K562 (cell line): Measurements from ENCODE around the gene ELOF1. TPM values are rescaled to one million over a fixed set of nuclear protein-coding genes. Genes with fewer than 3 reads are reported as not detected.
A peak's percentile ranks its signal among the peaks of the same experiment; 100 is the strongest.

Source experiments
- ATAC-seq: fragments of 200-7000 bp; cut with Tn5 transposase; 3 replicates; pipeline ENCODE4 v1.9.1; 2020; ENCODE audit warnings: moderate library complexity
- BruUV-seq: library from RNA; stranded (reverse); fragments of 400-500 nt; replicated peaks from 2 replicates; lab custom pipeline; 2021; lab: Mats Ljungman, UMichigan
- CTCF ChIA-PET: fragments of 300-600 bp; formaldehyde crosslinking; extraction: SDS; loops from one replicate; lab custom pipeline; 2021; ENCODE audit warnings: low intra/inter-chr PET ratio; lab: Yijun Ruan, JAX
- POLR2A ChIA-PET: fragments of 300-600, 350-650 bp; sonication (Branson Sonifier 250); formaldehyde crosslinking; extraction: SDS; loops from one replicate; lab custom pipeline; 2021; ENCODE audit warnings: antibody characterized with exemption, inconsistent platforms; lab: Yijun Ruan, JAX
- DNase-seq, 4 experiments: peaks; one replicate each; pipeline versions ENCODE4 v3.0.0 to v3.0.0-alpha.2; 2011 to 2018; ENCODE audit warnings: low spot score in 3 of 4, mixed read lengths in 3 of 4; ENCODE audit errors: extremely low read depth in 1 of 4
- FAIRE-seq: peaks from 2 replicates; lab custom pipeline; 2011; peaks lifted over from hg19 to GRCh38; lab: Jason Lieb, UNC
- H2AFZ ChIP-seq: 2 replicates; pipeline ENCODE4 v1.6.0; 2011; ENCODE audit warnings: low read depth, low read length, control low read depth, inconsistent platforms
- H3K27ac ChIP-seq: fragments of 200-600 bp; 3 replicates; pipeline ENCODE4 v1.8.0; 2011; ENCODE audit warnings: low read depth, mild to moderate bottlenecking, control low read depth, inconsistent platforms, low read length, moderate library complexity, mixed read lengths; ENCODE audit errors: extremely low read depth
- H3K27me3 ChIP-seq, 2 experiments: fragments of 300-600 bp in 1 of 2; 2 replicates in 1 of 2; 3 replicates in 1 of 2; pipeline versions ENCODE4 v1.6.0 to v1.8.0; 2011; ENCODE audit warnings: inconsistent platforms in 2 of 2, low read length in 2 of 2, mild to moderate bottlenecking in 1 of 2, mixed read lengths in 1 of 2, moderate library complexity in 1 of 2; ENCODE audit not compliant: control insufficient read depth in 2 of 2, insufficient read depth in 2 of 2
- H3K36me3 ChIP-seq: fragments of 300-600 bp; 3 replicates; pipeline ENCODE4 v1.8.0; 2011; ENCODE audit warnings: mild to moderate bottlenecking, low read length, inconsistent platforms; ENCODE audit not compliant: control insufficient read depth, insufficient read depth
- H3K4me1 ChIP-seq, 2 experiments: fragments of 200-600 bp in 1 of 2; replicated peaks in 1 of 2; 2 replicates in 1 of 2; 3 replicates in 1 of 2; pipeline versions ENCODE4 v1.5.1 to v1.8.0; 2011; ENCODE audit warnings: inconsistent platforms in 2 of 2, low read length in 2 of 2, mild to moderate bottlenecking in 1 of 2, mixed read lengths in 1 of 2, moderate library complexity in 1 of 2; ENCODE audit not compliant: control insufficient read depth in 2 of 2, insufficient read depth in 2 of 2
- H3K4me2 ChIP-seq: 2 replicates; pipeline ENCODE4 v1.6.1; 2011; ENCODE audit warnings: low read length, control low read depth, inconsistent platforms, mixed read lengths; ENCODE audit not compliant: insufficient read depth
- H3K4me3 ChIP-seq: fragments of 200-600 bp; sonication (generic), shearing (Covaris generic); 2 replicates; pipeline ENCODE4 v1.5.1; 2016; ENCODE audit warnings: control low read depth, inconsistent platforms
- H3K79me2 ChIP-seq: fragments of 200-600 bp; 3 replicates; pipeline ENCODE4 v1.8.0; 2011; ENCODE audit warnings: low read length, inconsistent platforms; ENCODE audit not compliant: control insufficient read depth, insufficient read depth
- H3K9ac ChIP-seq, 2 experiments: 2 replicates each; pipeline versions ENCODE4 v1.6.0 to v1.6.1; 2011; ENCODE audit warnings: low read depth in 2 of 2, low read length in 2 of 2, control low read depth in 1 of 2, inconsistent platforms in 1 of 2, mild to moderate bottlenecking in 1 of 2, mixed read lengths in 1 of 2; ENCODE audit not compliant: insufficient read depth in 1 of 2
- H3K9me1 ChIP-seq: one replicate; pipeline ENCODE4 v1.6.0; 2011; ENCODE audit warnings: inconsistent platforms, mild to moderate bottlenecking, low read length, moderate library complexity; ENCODE audit not compliant: control insufficient read depth, insufficient read depth
- H3K9me3 ChIP-seq: replicated peaks from 2 replicates; pipeline ENCODE4 v1.5.1; 2011; ENCODE audit warnings: low read depth, low read length, inconsistent platforms; ENCODE audit not compliant: control insufficient read depth, insufficient read depth
- H4K20me1 ChIP-seq: replicated peaks from 2 replicates; pipeline ENCODE4 v1.6.1; 2011; ENCODE audit warnings: low read length, inconsistent platforms, mixed read lengths; ENCODE audit not compliant: control insufficient read depth, insufficient read depth
- CBFA2T3 ChIP-seq: fragments of 450-650 bp; IDR thresholded peaks from 2 replicates; pipeline ENCODE4 v1.6.1; 2017
- CHD1 ChIP-seq: fragments of 200-600 bp; sonication (generic); IDR thresholded peaks from one replicate; pipeline ENCODE4 v1.6.1; 2012; ENCODE audit warnings: mild to moderate bottlenecking, moderate library complexity, low read length, inconsistent platforms
- ELK3 ChIP-seq: fragments of 450-650 bp; formaldehyde crosslinking; IDR thresholded peaks from 2 replicates; pipeline ENCODE4 v1.4.0; 2020; ENCODE audit warnings: mild to moderate bottlenecking
- ID3 ChIP-seq, 2 experiments: fragments of 250-450 bp in 1 of 2; fragments of 450-650 bp in 1 of 2; sonication (Bioruptor Pico) in 1 of 2; IDR thresholded peaks; 2 replicates each; pipeline versions ENCODE4 v1.6.1 to v1.8.0; 2016 to 2021; ENCODE audit warnings: mild to moderate bottlenecking in 2 of 2, moderate library complexity in 2 of 2, missing compliant biosample characterization in 1 of 2, missing genetic modification characterization in 1 of 2
- MCM2 ChIP-seq: fragments of 450-650 bp; IDR thresholded peaks from 2 replicates; pipeline ENCODE4 v1.6.1; 2017; ENCODE audit warnings: low read depth, mild to moderate bottlenecking
- OTX1 ChIP-seq: fragments of 450-650 bp; formaldehyde crosslinking; IDR thresholded peaks from 2 replicates; pipeline ENCODE4 v1.4.0; 2022; ENCODE audit warnings: mild to moderate bottlenecking
- POLR2G ChIP-seq: fragments of 200-400 bp; formaldehyde crosslinking; IDR thresholded peaks from 2 replicates; pipeline ENCODE4 v1.6.1; 2017; ENCODE audit warnings: low read depth, mild to moderate bottlenecking, antibody characterized with exemption, low read length, moderate library complexity
- RFX7 ChIP-seq: fragments of 250-450 bp; sonication (Bioruptor Pico); IDR thresholded peaks from 2 replicates; pipeline ENCODE4 v1.5.1; 2021; ENCODE audit warnings: mild to moderate bottlenecking
- RHOXF2B ChIP-seq: fragments of 250-450 bp; sonication (Bioruptor Pico); conservative IDR thresholded peaks from 2 replicates; pipeline ENCODE4 v1.5.1; 2021
- TGIF2 ChIP-seq: sonication (generic); formaldehyde crosslinking; IDR thresholded peaks from 2 replicates; pipeline ENCODE4 v1.8.1; 2022; ENCODE audit warnings: mild to moderate bottlenecking, missing genetic modification reagents, moderate library complexity
- TOE1 ChIP-seq, 2 experiments: fragments of 450-650 bp in 1 of 2; sonication (generic) in 1 of 2; formaldehyde crosslinking in 1 of 2; IDR thresholded peaks; 2 replicates each; pipeline versions ENCODE4 v1.7.1 to v1.8.0; 2016 to 2022; ENCODE audit warnings: borderline replicate concordance in 2 of 2, mild to moderate bottlenecking in 2 of 2, antibody characterized with exemption in 1 of 2, inconsistent platforms in 1 of 2, low read depth in 1 of 2, missing genetic modification reagents in 1 of 2, moderate library complexity in 1 of 2
- ZEB2 ChIP-seq: fragments of 450-650 bp; IDR thresholded peaks from 2 replicates; pipeline ENCODE4 v1.6.1; 2016
- ZNF124 ChIP-seq: sonication (generic); formaldehyde crosslinking; IDR thresholded peaks from 2 replicates; pipeline ENCODE4 v1.8.1; 2022; ENCODE audit warnings: missing genetic modification reagents
- ZNF274 ChIP-seq: IDR thresholded peaks from 2 replicates; pipeline ENCODE4 v1.6.1; 2011; ENCODE audit warnings: low read depth, mild to moderate bottlenecking, low read length, moderate library complexity, borderline replicate concordance
- WGBS: fragments of 100-300 bp; shearing (Covaris generic); methylation state at CpG from one replicate; pipeline ENCODE4 v1.1.6; 2016; ENCODE audit warnings: low coverage, mixed read lengths; ENCODE audit not compliant: insufficient coverage; ENCODE audit errors: missing lambda C conversion rate; 5-methylcytosine and 5-hydroxymethylcytosine counted together
- in situ Hi-C: fragments of 300-500 bp; cut with MboI; formaldehyde crosslinking; loops from 4 replicates; pipeline ENCODE4 v1.15.0; 2018; ENCODE audit warnings: inconsistent platforms, mixed read lengths
- intact Hi-C: fragments of 100-400 bp; cut with micrococcal nuclease; formaldehyde crosslinking; loops from 2 replicates; pipeline ENCODE4 v1.14.2; 2022
- polyA plus RNA-seq, 8 experiments: library from polyadenylated mRNA; depleted of rRNA in 4 of 8; stranded (reverse) in 5 of 8; unstranded in 3 of 8; fragments of >200 nt; fragmentation: Nextera tagmentation in 2 of 8; fragmentation: Illumina TruSeq in 1 of 8; extraction: Ambion mirVana in 2 of 8; extraction: Trizol in 1 of 8; gene quantifications; 2 replicates each; pipeline versions ENCODE4 v1.2.1 to v1.2.3, GENCODE V29; 2011 to 2014; ENCODE audit warnings: inconsistent platforms in 1 of 8, missing spikeins in 1 of 8
- total RNA-seq, 7 experiments: library from RNA; depleted of rRNA in 6 of 7; stranded (reverse); fragments of >200 nt in 6 of 7; fragmentation: Illumina TruSeq in 2 of 7; extraction: Trizol in 2 of 7; gene quantifications; 2 replicates each; pipeline versions ENCODE4 v1.2.1 to v1.2.3, GENCODE V29; 2011 to 2021; ENCODE audit warnings: low replicate concordance in 1 of 7
- TF ChIP-seq, protein P1 (sequence below): fragments of 250-450 bp; sonication (Bioruptor Pico); IDR thresholded peaks from 2 replicates; pipeline ENCODE4 v1.9.0; 2021; ENCODE audit warnings: mild to moderate bottlenecking
- TF ChIP-seq, protein P2 (sequence below): fragments of 200-800 bp; sonication (Bioruptor generic); IDR thresholded peaks from 2 replicates; pipeline ENCODE4 v1.6.1; 2017; ENCODE audit warnings: missing genetic modification characterization, missing compliant biosample characterization
- TF ChIP-seq, protein P3 (sequence below): fragments of 450-650 bp; formaldehyde crosslinking; IDR thresholded peaks from 2 replicates; pipeline ENCODE4 v1.4.0; 2022; ENCODE audit warnings: missing genetic modification characterization

Gene ELOF1
- total and polyA plus RNA-seq, 9 of the 15 experiments (the other 6 are each of a cell fraction or from before 2014, with no cell fraction given) = 16.7 to 147 (median 74.2) TPM

- H3K27ac ChIP-seq = peak within 1 kb of the TSS; percentile 41
- H3K4me3 ChIP-seq = no peak within 1 kb of the TSS
- no TSS peak for BruUV-seq
- peak within 1 kb of the TSS; percentile 62 for H3K4me2 ChIP-seq
- H3K9ac ChIP-seq = peak within 1 kb of the TSS in 1 of 2 experiments; percentile 81; a peak in 2 of 4 replicates
- ChIA-PET CTCF (no interaction called here), POLR2A (interaction anchor here (0.8 to 1.8 kb wide), 6 partner anchors 9 to 92 kb away, joined by 3 to 8 read pairs (median 4); partner anchors contain the start of gene ELOF1)
- in situ Hi-C loops (no loop called here), intact Hi-C loops (no loop called here)
- no peaks in the 10 kb centered on the region for H4K20me1 ChIP-seq
- H3K9me1 ChIP-seq = no peaks in the 10 kb centered on the region
- no peaks in the 10 kb centered on the region for H3K79me2 ChIP-seq
- no peak for FAIRE-seq
- no peaks in the 10 kb centered on the region for H3K27me3 ChIP-seq
- peak; percentile 14 for ATAC-seq
- 49% methylated on average over 17 of the region's 18 CpGs for WGBS
- H2AFZ ChIP-seq = peak within 1 kb of the TSS; percentile 76
- peaks cover 44 to 66% of the 10 kb centered on the region in 2 experiments for H3K4me1 ChIP-seq
- no peaks in the 10 kb centered on the region for H3K36me3 ChIP-seq
- no peaks in the 10 kb centered on the region for H3K9me3 ChIP-seq
- DNase-seq = peak in 1 of 4 experiments; percentile 36
- no peak for TF ChIP-seq TGIF2 (CRISPR knock-in tag)
- TF ChIP-seq CBFA2T3 = no peak
- TF ChIP-seq ZEB2 = no peak
- 0 out of 2 replicates have a peak, but pooled peaks have one; percentile 11 for TF ChIP-seq ZNF274
- TF ChIP-seq ELK3 (CRISPR knock-in tag) = no peak
- no peak for TF ChIP-seq RFX7 (CRISPR knock-in tag)
- TF ChIP-seq, protein P1, sequence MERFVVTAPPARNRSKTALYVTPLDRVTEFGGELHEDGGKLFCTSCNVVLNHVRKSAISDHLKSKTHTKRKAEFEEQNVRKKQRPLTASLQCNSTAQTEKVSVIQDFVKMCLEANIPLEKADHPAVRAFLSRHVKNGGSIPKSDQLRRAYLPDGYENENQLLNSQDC = no peak
- TF ChIP-seq MCM2 = no peak
- TF ChIP-seq RHOXF2B (CRISPR knock-in tag) = no peak
- TF ChIP-seq, protein P2, sequence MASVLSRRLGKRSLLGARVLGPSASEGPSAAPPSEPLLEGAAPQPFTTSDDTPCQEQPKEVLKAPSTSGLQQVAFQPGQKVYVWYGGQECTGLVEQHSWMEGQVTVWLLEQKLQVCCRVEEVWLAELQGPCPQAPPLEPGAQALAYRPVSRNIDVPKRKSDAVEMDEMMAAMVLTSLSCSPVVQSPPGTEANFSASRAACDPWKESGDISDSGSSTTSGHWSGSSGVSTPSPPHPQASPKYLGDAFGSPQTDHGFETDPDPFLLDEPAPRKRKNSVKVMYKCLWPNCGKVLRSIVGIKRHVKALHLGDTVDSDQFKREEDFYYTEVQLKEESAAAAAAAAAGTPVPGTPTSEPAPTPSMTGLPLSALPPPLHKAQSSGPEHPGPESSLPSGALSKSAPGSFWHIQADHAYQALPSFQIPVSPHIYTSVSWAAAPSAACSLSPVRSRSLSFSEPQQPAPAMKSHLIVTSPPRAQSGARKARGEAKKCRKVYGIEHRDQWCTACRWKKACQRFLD (CRISPR knock-in tag) = no peak
- TF ChIP-seq ZNF124 = no peak
- TF ChIP-seq TOE1 (IDR thresholded peaks at IDR 0.05; ENCODE audit: borderline replicate concordance) = no peak
- peak; percentile 59; the same call in 1 of the 2 replicates for TF ChIP-seq TOE1 (CRISPR knock-in tag; IDR thresholded peaks at IDR 0.05; ENCODE audit: borderline replicate concordance, low read depth)
- TF ChIP-seq POLR2G = no peak
- TF ChIP-seq CHD1 = peak; percentile 7
- no peak for TF ChIP-seq ID3 (CRISPR knock-in tag; IDR thresholded peaks at IDR 0.05)
- TF ChIP-seq ID3 (tag; IDR thresholded peaks at IDR 0.05) = no peak
- TF ChIP-seq, protein P3, sequence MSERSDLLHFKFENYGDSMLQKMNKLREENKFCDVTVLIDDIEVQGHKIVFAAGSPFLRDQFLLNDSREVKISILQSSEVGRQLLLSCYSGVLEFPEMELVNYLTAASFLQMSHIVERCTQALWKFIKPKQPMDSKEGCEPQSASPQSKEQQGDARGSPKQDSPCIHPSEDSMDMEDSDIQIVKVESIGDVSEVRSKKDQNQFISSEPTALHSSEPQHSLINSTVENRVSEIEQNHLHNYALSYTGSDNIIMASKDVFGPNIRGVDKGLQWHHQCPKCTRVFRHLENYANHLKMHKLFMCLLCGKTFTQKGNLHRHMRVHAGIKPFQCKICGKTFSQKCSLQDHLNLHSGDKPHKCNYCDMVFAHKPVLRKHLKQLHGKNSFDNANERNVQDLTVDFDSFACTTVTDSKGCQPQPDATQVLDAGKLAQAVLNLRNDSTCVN = no peak
- 0 out of 2 replicates have a peak, but pooled peaks have one; percentile 8 for TF ChIP-seq OTX1 (CRISPR knock-in tag)
Measured at GRCh38 chr19:11577451-11578257, 18.6 kb upstream of the ELOF1 start, which contains the start of gene ACP5. Gene ACP5, minus strand, starts transcription at chr19:11577645. Its CDS starts 328 bp downstream, at chr19:11577317.
